ENCODE results near the gene NCR1. TPM values are rescaled to one million over a fixed set of nuclear protein-coding genes. Genes with fewer than 3 reads are reported as not detected.
"Not testable (repeated sequence)": the region's sequence is repeated elsewhere in the genome, so short reads cannot be mapped to it uniquely, and the experiment has no call there.

The NCR1 gene
- total RNA-seq, 1 donor from 2014 or later: not detected

- DNase-seq (ENCODE audit: low read depth, low spot score): no peak
Observed at GRCh38 chr19:54906819-54907218, 871 bp downstream of the NCR1 start.

- not testable (repeated sequence) for DNase-seq (ENCODE audit: low read depth, low spot score)
Observed at GRCh38 chr19:54907899-54908298, 2.0 kb downstream of the NCR1 start.

- DNase-seq (ENCODE audit: low read depth, low spot score): no peak
Observed at GRCh38 chr19:54916822-54917221, 10.9 kb downstream of the NCR1 start.

- DNase-seq (ENCODE audit: low read depth, low spot score): no peak
Observed at GRCh38 chr19:54918499-54918898, 12.6 kb downstream of the NCR1 start.

- DNase-seq (ENCODE audit: low read depth, low spot score): not testable (repeated sequence)
Observed at GRCh38 chr19:54919646-54920563, 14.0 kb downstream of the NCR1 start.

- no peak for DNase-seq (ENCODE audit: low read depth, low spot score)
Observed at GRCh38 chr19:54921082-54921481, 15.1 kb downstream of the NCR1 start.

GRCh38 chr19:54923276-54923675 lies 17.3 kb downstream of the NCR1 start:
- no peak for DNase-seq (ENCODE audit: low read depth, low spot score)

GRCh38 chr19:54928299-54928698 lies 22.4 kb downstream of the NCR1 start:
- DNase-seq (ENCODE audit: low read depth, low spot score): no peak

- no peak for DNase-seq (ENCODE audit: low read depth, low spot score)
Observed at GRCh38 chr19:54937926-54938325, 32.0 kb downstream of the NCR1 start.

- no peak for DNase-seq (ENCODE audit: low read depth, low spot score)
Observed at GRCh38 chr19:54938906-54939305, 33.0 kb downstream of the NCR1 start.

- not testable (repeated sequence) for DNase-seq (ENCODE audit: low read depth, low spot score)
Observed at GRCh38 chr19:54939538-54939937, 33.6 kb downstream of the NCR1 start.

- not testable (repeated sequence) for DNase-seq (ENCODE audit: low read depth, low spot score)
Observed at GRCh38 chr19:54943772-54944361, 37.9 kb downstream of the NCR1 start.

- DNase-seq (ENCODE audit: low read depth, low spot score): no peak
Observed at GRCh38 chr19:54947381-54947780, 41.4 kb downstream of the NCR1 start, which contains the start of gene NLRP7. Gene NLRP7, minus strand, starts transcription at chr19:54947530.

- no peak for DNase-seq (ENCODE audit: low read depth, low spot score)
Observed at GRCh38 chr19:54949412-54949811, 43.5 kb downstream of the NCR1 start.

- not testable (repeated sequence) for DNase-seq (ENCODE audit: low read depth, low spot score)
Observed at GRCh38 chr19:54950580-54950979, 44.6 kb downstream of the NCR1 start.

GRCh38 chr19:54952591-54953344 lies 46.8 kb downstream of the NCR1 start:
- no peak for DNase-seq (ENCODE audit: low read depth, low spot score)

- DNase-seq (ENCODE audit: low read depth, low spot score): not testable (repeated sequence)
Observed at GRCh38 chr19:54953345-54953713, 47.4 kb downstream of the NCR1 start.

GRCh38 chr19:54955376-54955775 lies 49.4 kb downstream of the NCR1 start:
- DNase-seq (ENCODE audit: low read depth, low spot score): no peak

GRCh38 chr19:54959840-54960239 lies 53.9 kb downstream of the NCR1 start:
- no peak for DNase-seq (ENCODE audit: low read depth, low spot score)

All from pulmonary artery endothelial cell (primary cell).